OCI-LY1 (cell line): ENCODE results near the gene DBR1.

Experiments used
- CTCF ChIP-seq: fragments of 200-600 bp; sonication (generic), shearing (Covaris generic); IDR thresholded peaks from 2 replicates; pipeline ENCODE4 v1.5.1; 2017; ENCODE audit warnings: mild to moderate bottlenecking, antibody characterized with exemption, low read length, moderate library complexity, mixed read lengths
- EZH2 ChIP-seq: fragments of 200-600 bp; sonication (generic), shearing (Covaris generic); IDR thresholded peaks from 2 replicates; pipeline ENCODE4 v1.8.0; 2017; ENCODE audit warnings: borderline replicate concordance, mixed run types, mild to moderate bottlenecking, antibody characterized with exemption, low read length, moderate library complexity, mixed read lengths

- TF ChIP-seq CTCF (no peak), EZH2 (no peak)
These were observed 36.9 kb downstream of the DBR1 start for GRCh38 chr3:138137861-138138260.
